Right kidney (tissue), 1 donor: ENCODE measurements around the gene TEX10.
"Not testable (repeated sequence)": the region's sequence is repeated elsewhere in the genome, so short reads cannot be mapped to it uniquely, and the experiment has no call there.

Experiments used
- DNase-seq: peaks from one replicate; pipeline ENCODE4 v3.0.0-alpha.2; 2016

The TEX10 gene

GRCh38 chr9:100352201-100352726, 478 bp downstream of the TEX10 start:
- DNase-seq = no peak

GRCh38 chr9:100351508-100351907, 1.2 kb downstream of the TEX10 start:
- DNase-seq = no peak

- no peak for DNase-seq
Measured at GRCh38 chr9:100350188-100350587, 2.6 kb downstream of the TEX10 start.

- no peak for DNase-seq
Measured at GRCh38 chr9:100346836-100347235, 5.9 kb downstream of the TEX10 start.

GRCh38 chr9:100341889-100342288, 10.9 kb downstream of the TEX10 start:
- DNase-seq = no peak

- no peak for DNase-seq
Measured at GRCh38 chr9:100340224-100340623, 12.5 kb downstream of the TEX10 start.

GRCh38 chr9:100338736-100339135, 14.0 kb downstream of the TEX10 start:
- DNase-seq = not testable (repeated sequence)

GRCh38 chr9:100324594-100325200, 28.0 kb downstream of the TEX10 start:
- no peak for DNase-seq

GRCh38 chr9:100322954-100323536, 29.7 kb downstream of the TEX10 start:
- no peak for DNase-seq

GRCh38 chr9:100317706-100318105, 35.0 kb downstream of the TEX10 start:
- no peak for DNase-seq

- no peak for DNase-seq
Measured at GRCh38 chr9:100315561-100315960, 37.2 kb downstream of the TEX10 start.

- DNase-seq = no peak
Measured at GRCh38 chr9:100309992-100310391, 42.8 kb downstream of the TEX10 start.

GRCh38 chr9:100308965-100309564, 43.7 kb downstream of the TEX10 start:
- DNase-seq = no peak

GRCh38 chr9:100307080-100307479, 45.7 kb downstream of the TEX10 start:
- no peak for DNase-seq

GRCh38 chr9:100306283-100306682, 46.5 kb downstream of the TEX10 start:
- no peak for DNase-seq

GRCh38 chr9:100303747-100304146, 49.0 kb downstream of the TEX10 start:
- no peak for DNase-seq

- no peak for DNase-seq
Measured at GRCh38 chr9:100298378-100298777, 54.4 kb downstream of the TEX10 start.

GRCh38 chr9:100296407-100296806, 56.3 kb downstream of the TEX10 start:
- no peak for DNase-seq

- no peak for DNase-seq
Measured at GRCh38 chr9:100295240-100295639, 57.5 kb downstream of the TEX10 start.

GRCh38 chr9:100294806-100295205, 57.9 kb downstream of the TEX10 start:
- DNase-seq = no peak

GRCh38 chr9:100294341-100294740, 58.4 kb downstream of the TEX10 start:
- no peak for DNase-seq

GRCh38 chr9:100292414-100292813, 60.3 kb downstream of the TEX10 start:
- DNase-seq = no peak

GRCh38 chr9:100290714-100291113, 62.0 kb downstream of the TEX10 start:
- DNase-seq = no peak

- DNase-seq = no peak
Measured at GRCh38 chr9:100287186-100287585, 65.6 kb downstream of the TEX10 start.
